H1 (cell line): ENCODE measurements around the gene HIVEP3. TPM values are rescaled to one million over a fixed set of nuclear protein-coding genes. Genes with fewer than 3 reads are reported as not detected.

Source experiments
- CTCF ChIA-PET: fragments of 300-600 bp; sonication (Branson Sonifier 250); formaldehyde crosslinking; loops from one replicate; lab custom pipeline; 2021; ENCODE audit not compliant: partially characterized antibody; lab: Charles Lee
- POLR2A ChIA-PET: fragments of 300-600 bp; sonication (Branson Sonifier 250); formaldehyde crosslinking; loops from one replicate; lab custom pipeline; 2021; ENCODE audit warnings: inconsistent platforms; ENCODE audit not compliant: partially characterized antibody; lab: Charles Lee
- DNase-seq, 2 experiments: peaks; one replicate each; pipeline versions ENCODE4 v3.0.0 to v3.0.0-alpha.2; 2010 to 2022; ENCODE audit warnings: low spot score in 2 of 2, low read depth in 1 of 2, mixed read lengths in 1 of 2
- FAIRE-seq: peaks from 2 replicates; lab custom pipeline; 2011; peaks lifted over from hg19 to GRCh38; lab: Jason Lieb, UNC
- H2AFZ ChIP-seq: 2 replicates; pipeline ENCODE4 v1.8.1; 2012; ENCODE audit warnings: low read length, inconsistent platforms
- H2AK5ac ChIP-seq: 2 replicates; pipeline ENCODE4 v1.6.1; 2013; ENCODE audit warnings: low read depth, low read length
- H2BK120ac ChIP-seq: replicated peaks from 2 replicates; pipeline ENCODE3; 2013; ENCODE audit warnings: low read depth, low read length, inconsistent platforms
- H2BK12ac ChIP-seq: 2 replicates; pipeline ENCODE4 v1.6.1; 2013; ENCODE audit warnings: low read depth, low read length
- H2BK15ac ChIP-seq: 2 replicates; pipeline ENCODE4 v1.6.1; 2013; ENCODE audit warnings: low read length
- H2BK20ac ChIP-seq: 2 replicates; pipeline ENCODE4 v1.6.1; 2013; ENCODE audit warnings: low read length
- H2BK5ac ChIP-seq: 2 replicates; pipeline ENCODE4 v1.6.1; 2013; ENCODE audit warnings: low read depth, low read length
- H3K14ac ChIP-seq: 2 replicates; pipeline ENCODE4 v1.6.1; 2013; ENCODE audit warnings: inconsistent platforms; ENCODE audit not compliant: insufficient read length
- H3K18ac ChIP-seq: 2 replicates; pipeline ENCODE4 v1.6.1; 2013; ENCODE audit warnings: low read length; ENCODE audit errors: extremely low read depth
- H3K23ac ChIP-seq: 2 replicates; pipeline ENCODE4 v1.6.1; 2013; ENCODE audit warnings: inconsistent platforms; ENCODE audit not compliant: insufficient read length
- H3K23me2 ChIP-seq: 2 replicates; pipeline ENCODE4 v1.6.1; 2013; ENCODE audit warnings: low read depth, low read length
- H3K27ac ChIP-seq: 2 replicates; pipeline ENCODE4 v1.6.1; 2011; ENCODE audit warnings: low read depth, low read length, inconsistent platforms
- H3K27me3 ChIP-seq, 4 experiments: replicated peaks in 1 of 4; 1 replicate in 1 of 4; 2 replicates in 3 of 4; pipeline versions ENCODE4 v1.6.1 to v1.8.1; 2011 to 2013; ENCODE audit warnings: low read length in 3 of 4, mild to moderate bottlenecking in 3 of 4, inconsistent platforms in 2 of 4, mixed read lengths in 2 of 4, moderate library complexity in 1 of 4; ENCODE audit not compliant: control insufficient read depth in 3 of 4, insufficient read depth in 3 of 4; ENCODE audit errors: extremely low read depth in 1 of 4
- H3K36me3 ChIP-seq, 4 experiments: 2 replicates each; pipeline versions ENCODE4 v1.6.1 to v1.8.1; 2011 to 2013; ENCODE audit warnings: mild to moderate bottlenecking in 4 of 4, low read length in 3 of 4, moderate library complexity in 2 of 4, control low read depth in 1 of 4, inconsistent platforms in 1 of 4; ENCODE audit not compliant: insufficient read depth in 4 of 4, control insufficient read depth in 2 of 4
- H3K4ac ChIP-seq: replicated peaks from 2 replicates; pipeline ENCODE3; 2013; ENCODE audit warnings: low read length, low read depth, mixed read lengths, inconsistent platforms; ENCODE audit not compliant: insufficient read length
- H3K4me1 ChIP-seq, 4 experiments: replicated peaks in 1 of 4; 1 replicate in 1 of 4; 2 replicates in 3 of 4; pipeline versions ENCODE4 v1.6.1 to v1.8.1; 2011 to 2013; ENCODE audit warnings: low read length in 3 of 4, inconsistent platforms in 2 of 4, mixed read lengths in 1 of 4; ENCODE audit not compliant: insufficient read depth in 4 of 4, control insufficient read depth in 3 of 4
- H3K4me2 ChIP-seq, 2 experiments: 2 replicates each; pipeline versions ENCODE4 v1.6.1 to v1.8.1; 2011 to 2013; ENCODE audit warnings: low read depth in 2 of 2, low read length in 2 of 2, control low read depth in 1 of 2, inconsistent platforms in 1 of 2, mild to moderate bottlenecking in 1 of 2; ENCODE audit not compliant: insufficient read depth in 1 of 2
- H3K4me3 ChIP-seq, 4 experiments: fragments of 200-600, 300-600 bp in 1 of 4; sonication (generic), shearing (Covaris generic), sonication (Bioruptor Twin) in 1 of 4; 2 replicates each; pipeline versions ENCODE4 v1.5.1 to v1.8.1; 2011 to 2016; ENCODE audit warnings: low read length in 4 of 4, low read depth in 3 of 4, control low read depth in 2 of 4, inconsistent platforms in 2 of 4, mild to moderate bottlenecking in 2 of 4, mixed read lengths in 1 of 4, moderate library complexity in 1 of 4; ENCODE audit not compliant: insufficient read depth in 2 of 4; ENCODE audit errors: extremely low read depth in 1 of 4
- H3K56ac ChIP-seq: replicated peaks from 2 replicates; pipeline ENCODE3; 2013; ENCODE audit warnings: low read depth, mild to moderate bottlenecking, mixed read lengths, low read length, inconsistent platforms; ENCODE audit not compliant: insufficient read length
- H3K79me1 ChIP-seq: 2 replicates; pipeline ENCODE4 v1.6.1; 2013; ENCODE audit warnings: low read depth, low read length, control low read depth
- H3K79me2 ChIP-seq, 2 experiments: 2 replicates each; pipeline versions ENCODE4 v1.6.1 to v1.8.1; 2012 to 2013; ENCODE audit warnings: low read length in 2 of 2, mild to moderate bottlenecking in 2 of 2, inconsistent platforms in 1 of 2; ENCODE audit not compliant: insufficient read depth in 2 of 2, control insufficient read depth in 1 of 2
- H3K9ac ChIP-seq, 4 experiments: replicated peaks in 1 of 4; 1 replicate in 1 of 4; 2 replicates in 3 of 4; pipeline versions ENCODE4 v1.6.1 to v1.8.1; 2011 to 2013; ENCODE audit warnings: low read depth in 3 of 4, low read length in 3 of 4, control low read depth in 2 of 4, mild to moderate bottlenecking in 2 of 4, moderate library complexity in 2 of 4, inconsistent platforms in 1 of 4; ENCODE audit errors: extremely low read depth in 1 of 4
- H3K9me3 ChIP-seq, 2 experiments: 2 replicates each; pipeline versions ENCODE4 v1.6.1 to v1.8.1; 2012 to 2013; ENCODE audit warnings: mild to moderate bottlenecking in 2 of 2, moderate library complexity in 2 of 2, control low read depth in 1 of 2, inconsistent platforms in 1 of 2, low read depth in 1 of 2, low read length in 1 of 2, mixed read lengths in 1 of 2; ENCODE audit not compliant: insufficient read depth in 2 of 2
- H4K20me1 ChIP-seq, 2 experiments: replicated peaks in 1 of 2; 2 replicates each; pipeline versions ENCODE3 to v1.8.1; 2011 to 2013; ENCODE audit warnings: inconsistent platforms in 2 of 2, low read length in 2 of 2, mild to moderate bottlenecking in 1 of 2; ENCODE audit not compliant: insufficient read depth in 2 of 2, control insufficient read depth in 1 of 2
- H4K5ac ChIP-seq: 2 replicates; pipeline ENCODE4 v1.6.1; 2013; ENCODE audit warnings: low read length, low read depth, mixed read lengths, inconsistent platforms; ENCODE audit not compliant: insufficient read length
- H4K8ac ChIP-seq: 2 replicates; pipeline ENCODE4 v1.8.0; 2013; ENCODE audit warnings: mild to moderate bottlenecking, moderate library complexity, low read length, inconsistent platforms; ENCODE audit not compliant: insufficient read depth; ENCODE audit errors: extremely low read depth
- H4K91ac ChIP-seq: replicated peaks from 2 replicates; pipeline ENCODE3; 2013; ENCODE audit warnings: low read length, mixed read lengths, inconsistent platforms; ENCODE audit not compliant: insufficient read length
- TBP ChIP-seq: IDR thresholded peaks from 2 replicates; pipeline ENCODE4 v1.6.1; 2011; ENCODE audit warnings: low read depth, low read length, improper control_type of control experiment
- WGBS, 2 experiments: shearing (Covaris generic) in 1 of 2; methylation state at CpG; one replicate each; pipeline versions ENCODE4 v1.1.6 to v1.1.7; 2013 to 2015; ENCODE audit warnings: low lambda C conversion rate in 2 of 2, mixed read lengths in 2 of 2, inconsistent platforms in 1 of 2, low coverage in 1 of 2, missing lambda C conversion rate in 1 of 2; ENCODE audit not compliant: insufficient replicate concordance in 2 of 2, insufficient coverage in 1 of 2, insufficient read length in 1 of 2; ENCODE audit errors: extremely low coverage in 1 of 2, missing lambda C conversion rate in 1 of 2; 5-methylcytosine and 5-hydroxymethylcytosine counted together
- polyA plus RNA-seq, 7 experiments: library from polyadenylated mRNA; depleted of rRNA in 3 of 7; stranded (reverse) in 5 of 7; unstranded in 2 of 7; fragments of >200 nt in 5 of 7; fragments of 200-250 nt in 2 of 7; gene quantifications; 1 replicate in 5 of 7; 2 replicates in 1 of 7; 4 replicates in 1 of 7; pipeline versions ENCODE4 v1.2.1 to v1.2.3, GENCODE V29; 2011 to 2013; ENCODE audit warnings: missing spikeins in 2 of 7, mixed read lengths in 2 of 7
- total RNA-seq: library from RNA; stranded (reverse); fragmentation: NEBNext Ultra II Directional; extraction: Animal tissue kit (Norgen Biotek cat#: 25700); gene quantifications from 2 replicates; pipeline ENCODE4 v1.2.1, GENCODE V29; 2021

The HIVEP3 gene
- total and polyA plus RNA-seq, 2 of the 8 experiments (the other 6 are each of a cell fraction or from before 2014, with no cell fraction given) = 0.24 to 0.69 TPM

DNA sequence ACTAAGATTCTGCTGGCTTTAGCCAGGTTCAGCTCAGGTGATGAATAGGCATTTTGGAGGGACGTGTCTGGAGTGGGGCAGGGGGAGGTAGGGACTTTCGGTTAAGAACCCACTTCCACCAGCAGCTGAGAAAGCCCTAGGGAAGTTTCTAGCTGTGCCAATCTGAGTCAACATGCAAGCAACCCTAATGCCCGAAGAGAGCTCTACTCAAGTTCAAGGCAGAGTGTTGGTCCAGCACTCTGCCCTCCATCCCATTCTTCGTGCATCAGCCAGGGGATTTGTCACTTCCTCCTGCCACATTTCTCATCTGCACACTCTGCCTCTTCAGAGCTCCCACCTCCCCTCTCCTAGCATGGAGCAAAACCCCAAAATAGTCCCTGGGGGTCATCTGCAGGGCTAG lies 208.8 kb downstream of the HIVEP3 start:
- H2BK5ac ChIP-seq = no peak overlapping the region
- no peaks in the 10 kb centered on the region for H3K23me2 ChIP-seq
- no peak overlapping the region for H2BK120ac ChIP-seq
- H2BK20ac ChIP-seq = no peak overlapping the region
- no peak overlapping the region for H2BK12ac ChIP-seq
- H3K27me3 ChIP-seq = no peaks in the 10 kb centered on the region; a peak in 1 of 7 replicates
- no peak overlapping the region for H2BK15ac ChIP-seq
- no peak overlapping the region for H3K23ac ChIP-seq
- FAIRE-seq = no peak
- WGBS, 2 experiments = 91% methylated on average over 4 of the region's 4 CpGs; no CpG with 5 or more reads in 1 of the 2 experiments
- H3K4me2 ChIP-seq = no peak overlapping the region
- no peaks in the 10 kb centered on the region for H3K9me3 ChIP-seq
- no peak overlapping the region for H3K27ac ChIP-seq
- H2AFZ ChIP-seq = no peak overlapping the region
- no peaks in the 10 kb centered on the region for H3K36me3 ChIP-seq
- no peak overlapping the region for H4K8ac ChIP-seq
- no peak overlapping the region for H3K4ac ChIP-seq
- DNase-seq = no peak
- H3K14ac ChIP-seq = no peak overlapping the region
- H4K20me1 ChIP-seq = no peaks in the 10 kb centered on the region
- ChIA-PET CTCF (interaction anchor here (1.3 to 1.5 kb wide), 3 partner anchors 17 to 74 kb away, joined by 3 to 5 read pairs (median 5); no protein-coding TSS in a partner anchor), POLR2A (no interaction called here)
- H3K79me1 ChIP-seq = no peaks in the 10 kb centered on the region
- no peak overlapping the region for H3K9ac ChIP-seq
- no peak overlapping the region for H3K4me3 ChIP-seq
- H3K79me2 ChIP-seq = no peaks in the 10 kb centered on the region
- H3K4me1 ChIP-seq = peaks cover 0 to 7% (median 1%) of the 10 kb centered on the region in 4 experiments; a peak in 4 of 7 replicates
- no peak overlapping the region for H4K91ac ChIP-seq
- no peak overlapping the region for H4K5ac ChIP-seq
- H3K18ac ChIP-seq = no peak overlapping the region
- no peak overlapping the region for H2AK5ac ChIP-seq
- H3K56ac ChIP-seq = no peak overlapping the region
- no peak for TF ChIP-seq TBP
